GM18502 (cell line): ENCODE measurements around the gene SLC4A3.

Experiments used
- ATAC-seq: cut with Tn5 transposase; IDR thresholded peaks from one replicate; pipeline ENCODE4 v1.9.1; 2021; ENCODE audit warnings: mild to moderate bottlenecking; ENCODE audit not compliant: unreplicated experiment, poor library complexity

Gene SLC4A3, protein sequence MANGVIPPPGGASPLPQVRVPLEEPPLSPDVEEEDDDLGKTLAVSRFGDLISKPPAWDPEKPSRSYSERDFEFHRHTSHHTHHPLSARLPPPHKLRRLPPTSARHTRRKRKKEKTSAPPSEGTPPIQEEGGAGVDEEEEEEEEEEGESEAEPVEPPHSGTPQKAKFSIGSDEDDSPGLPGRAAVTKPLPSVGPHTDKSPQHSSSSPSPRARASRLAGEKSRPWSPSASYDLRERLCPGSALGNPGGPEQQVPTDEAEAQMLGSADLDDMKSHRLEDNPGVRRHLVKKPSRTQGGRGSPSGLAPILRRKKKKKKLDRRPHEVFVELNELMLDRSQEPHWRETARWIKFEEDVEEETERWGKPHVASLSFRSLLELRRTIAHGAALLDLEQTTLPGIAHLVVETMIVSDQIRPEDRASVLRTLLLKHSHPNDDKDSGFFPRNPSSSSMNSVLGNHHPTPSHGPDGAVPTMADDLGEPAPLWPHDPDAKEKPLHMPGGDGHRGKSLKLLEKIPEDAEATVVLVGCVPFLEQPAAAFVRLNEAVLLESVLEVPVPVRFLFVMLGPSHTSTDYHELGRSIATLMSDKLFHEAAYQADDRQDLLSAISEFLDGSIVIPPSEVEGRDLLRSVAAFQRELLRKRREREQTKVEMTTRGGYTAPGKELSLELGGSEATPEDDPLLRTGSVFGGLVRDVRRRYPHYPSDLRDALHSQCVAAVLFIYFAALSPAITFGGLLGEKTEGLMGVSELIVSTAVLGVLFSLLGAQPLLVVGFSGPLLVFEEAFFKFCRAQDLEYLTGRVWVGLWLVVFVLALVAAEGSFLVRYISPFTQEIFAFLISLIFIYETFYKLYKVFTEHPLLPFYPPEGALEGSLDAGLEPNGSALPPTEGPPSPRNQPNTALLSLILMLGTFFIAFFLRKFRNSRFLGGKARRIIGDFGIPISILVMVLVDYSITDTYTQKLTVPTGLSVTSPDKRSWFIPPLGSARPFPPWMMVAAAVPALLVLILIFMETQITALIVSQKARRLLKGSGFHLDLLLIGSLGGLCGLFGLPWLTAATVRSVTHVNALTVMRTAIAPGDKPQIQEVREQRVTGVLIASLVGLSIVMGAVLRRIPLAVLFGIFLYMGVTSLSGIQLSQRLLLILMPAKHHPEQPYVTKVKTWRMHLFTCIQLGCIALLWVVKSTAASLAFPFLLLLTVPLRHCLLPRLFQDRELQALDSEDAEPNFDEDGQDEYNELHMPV

DNA sequence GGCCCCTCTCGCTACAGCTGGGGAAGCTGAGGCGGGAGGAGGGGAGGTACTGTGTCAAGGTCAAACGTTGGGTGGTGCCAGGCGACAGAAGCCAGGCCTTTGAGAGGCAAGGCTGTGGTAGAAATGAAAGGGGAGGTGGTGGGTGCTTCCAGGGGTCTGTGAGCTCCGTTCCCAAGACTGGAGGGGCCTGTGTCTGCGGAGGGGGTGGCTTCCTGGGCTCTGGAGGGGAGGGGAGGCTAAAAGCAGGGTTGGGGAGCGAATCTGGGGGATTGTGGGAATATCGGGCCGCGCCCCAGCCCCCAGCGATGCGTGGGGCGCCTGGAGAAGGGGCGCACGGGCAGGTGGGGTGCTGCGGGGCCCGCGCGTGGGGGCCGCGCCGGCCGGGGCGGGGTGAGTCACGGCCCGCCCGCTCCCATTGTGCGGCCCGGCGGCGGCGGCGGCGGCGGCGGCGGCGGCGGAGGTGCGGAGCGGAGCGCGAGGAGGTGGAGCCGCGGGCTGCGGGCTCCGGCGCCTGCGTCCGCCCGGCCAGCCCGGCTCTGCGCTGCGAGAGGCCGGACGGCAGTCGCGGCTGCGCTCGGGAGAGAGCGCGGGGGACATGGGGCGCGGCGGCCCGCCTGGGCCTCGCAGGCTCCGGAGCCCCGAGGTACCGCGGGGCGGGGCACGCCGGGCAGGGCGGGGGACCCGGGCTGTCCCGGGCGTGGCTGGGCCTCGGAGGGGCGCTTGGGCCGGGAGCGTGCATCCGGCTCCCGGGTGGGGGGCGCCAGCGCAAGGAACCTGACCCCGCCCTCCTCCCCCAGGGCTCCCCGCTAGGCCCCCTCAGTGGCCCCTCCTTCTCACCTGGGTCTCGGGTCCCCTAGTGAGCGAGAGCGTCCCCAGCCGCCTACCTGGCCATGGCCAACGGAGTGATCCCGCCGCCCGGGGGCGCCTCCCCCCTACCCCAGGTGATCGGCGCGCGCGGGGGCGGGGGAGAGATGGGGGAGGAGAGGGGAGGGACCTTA lies at the start of gene SLC4A3:
SLC4A3 (plus strand) TSS at position 528 of the 998 bp plus-strand sequence; CDS start at position 891, 363 bp downstream.
- no peak for ATAC-seq

DNA sequence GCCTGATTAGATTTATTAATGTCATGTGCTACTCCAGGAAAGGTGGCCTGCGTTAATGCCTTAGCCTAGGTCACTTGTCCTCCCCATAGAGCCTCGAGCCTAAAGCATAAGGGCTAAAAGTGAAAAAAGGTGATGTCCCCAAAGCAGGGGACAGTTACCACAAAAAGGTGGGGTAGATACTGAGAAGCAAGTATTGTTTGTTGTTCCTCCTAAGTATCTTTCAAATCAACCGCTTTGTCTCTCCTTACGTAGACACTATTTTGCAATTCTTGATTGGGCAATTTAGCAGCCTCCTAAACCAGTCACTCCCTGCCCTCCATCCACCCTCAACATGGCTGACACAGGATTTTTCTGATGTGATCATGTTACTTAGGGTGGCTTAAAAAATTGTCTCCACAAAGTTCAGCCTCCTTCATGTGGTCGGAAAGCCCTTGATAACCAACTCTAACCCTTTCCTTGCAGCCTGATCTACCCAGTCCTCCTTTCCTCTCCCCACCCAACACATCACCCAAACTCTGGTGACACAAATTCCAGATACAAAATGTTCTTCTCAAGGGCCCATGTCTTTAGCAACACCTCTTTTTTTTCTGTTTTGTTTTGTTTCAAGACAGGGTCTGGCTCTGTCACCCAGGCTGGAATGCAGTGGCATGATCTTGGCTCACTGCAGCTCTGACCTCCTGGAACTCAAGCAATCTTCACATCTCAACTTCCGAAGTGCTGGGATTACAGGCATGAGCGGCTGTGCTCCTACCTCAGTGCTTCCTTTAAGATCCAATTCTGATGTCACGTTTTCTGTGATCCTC lies 48.4 kb upstream of the SLC4A3 start:
- no peak for ATAC-seq

DNA sequence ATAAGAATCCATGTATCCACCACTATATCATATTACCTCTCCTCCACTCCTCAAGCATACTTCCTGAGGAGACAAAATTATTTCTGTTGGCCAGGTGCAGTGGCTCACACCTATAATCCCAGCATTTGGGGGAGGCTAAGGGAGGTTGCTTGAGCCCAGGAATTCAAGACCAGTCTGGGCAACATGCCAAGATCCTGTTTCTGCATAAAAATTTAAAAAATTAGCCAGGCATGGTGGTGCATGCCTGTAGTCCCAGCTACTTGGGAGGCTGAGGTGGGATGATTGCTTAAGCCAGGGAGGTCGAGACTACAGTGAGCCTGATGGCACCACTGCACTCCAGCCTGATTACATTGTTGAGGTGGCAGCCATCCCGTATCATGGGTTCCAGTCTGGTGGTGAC lies 46.1 kb upstream of the SLC4A3 start:
- ATAC-seq = no peak

DNA sequence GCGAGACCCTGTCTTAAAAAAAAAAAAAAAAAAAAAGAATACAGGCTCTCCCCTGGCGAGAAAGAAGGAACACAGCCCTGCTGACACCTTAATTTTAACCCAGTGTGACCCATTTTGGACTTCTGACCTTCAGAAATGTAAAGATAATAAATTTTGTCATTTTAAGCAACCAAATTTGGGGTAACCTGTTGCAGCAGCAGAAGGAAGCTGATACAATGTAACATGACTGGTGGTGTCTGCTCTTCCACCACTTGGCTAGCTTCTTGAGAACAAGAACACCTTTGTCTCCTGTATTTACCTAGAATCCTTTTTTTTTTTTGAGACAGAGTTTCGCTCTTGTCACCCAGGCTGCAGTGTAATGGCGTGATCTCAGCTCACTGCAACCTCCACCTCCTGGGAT lies 36.3 kb upstream of the SLC4A3 start:
- no peak for ATAC-seq

DNA sequence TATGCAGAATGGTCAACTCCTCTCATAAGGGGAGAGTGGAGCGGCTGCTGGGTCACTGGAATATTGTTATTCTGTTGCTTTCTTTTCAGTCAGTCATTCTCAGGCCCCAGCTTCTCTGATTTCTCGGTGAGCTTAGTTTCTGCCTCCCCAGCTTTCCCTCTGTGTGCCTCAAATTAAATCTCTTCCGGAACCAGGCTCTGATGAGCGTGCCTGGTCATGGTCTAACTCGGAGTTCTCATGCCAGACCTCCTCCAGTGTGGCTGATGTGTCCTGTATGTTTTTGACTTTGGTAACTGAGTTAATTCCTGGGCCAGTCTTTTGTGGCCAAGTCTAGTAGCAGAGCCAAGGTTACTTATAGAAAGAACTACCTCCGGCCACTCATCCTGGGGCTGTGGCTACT lies 34.7 kb upstream of the SLC4A3 start:
- ATAC-seq = no peak

DNA sequence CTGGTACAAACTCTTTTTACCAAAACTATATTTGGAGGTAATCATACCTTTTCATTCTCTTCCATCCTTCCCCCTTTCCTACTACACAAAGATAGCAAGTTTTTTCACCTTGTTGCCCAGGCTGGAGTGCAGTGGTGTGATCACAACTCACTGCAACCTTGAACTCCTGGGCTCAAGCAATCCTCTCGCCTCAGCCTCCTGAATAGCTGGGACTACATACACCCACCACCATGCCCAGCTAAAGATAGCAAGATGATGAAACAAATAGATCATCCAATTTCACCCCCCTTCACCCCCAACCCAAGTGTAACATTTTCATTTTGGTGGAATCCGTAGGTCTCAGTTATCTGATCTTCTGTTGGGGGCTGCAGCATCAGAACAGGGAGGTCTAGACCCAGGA lies 34.3 kb upstream of the SLC4A3 start:
- ATAC-seq = no peak

DNA sequence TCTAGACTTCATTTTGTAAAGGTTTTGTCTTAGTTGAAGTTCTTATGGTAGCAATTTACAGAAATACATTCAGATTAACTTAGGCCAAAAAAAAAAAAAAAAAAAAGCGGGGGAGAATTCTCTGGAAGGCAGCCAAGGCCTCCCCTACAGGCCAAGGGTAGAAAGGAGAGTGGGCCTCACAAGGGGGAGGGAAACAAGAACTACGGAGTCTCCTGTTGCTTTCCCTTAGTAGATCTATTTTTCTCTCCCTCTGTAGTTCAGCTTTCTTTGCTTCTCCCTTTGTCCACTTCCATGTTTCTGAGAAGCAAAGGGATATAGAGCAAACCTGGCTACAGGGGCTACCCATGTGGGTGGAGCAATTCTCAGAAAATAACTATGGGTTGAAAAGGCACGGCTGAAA lies 32.2 kb upstream of the SLC4A3 start:
- ATAC-seq = no peak

DNA sequence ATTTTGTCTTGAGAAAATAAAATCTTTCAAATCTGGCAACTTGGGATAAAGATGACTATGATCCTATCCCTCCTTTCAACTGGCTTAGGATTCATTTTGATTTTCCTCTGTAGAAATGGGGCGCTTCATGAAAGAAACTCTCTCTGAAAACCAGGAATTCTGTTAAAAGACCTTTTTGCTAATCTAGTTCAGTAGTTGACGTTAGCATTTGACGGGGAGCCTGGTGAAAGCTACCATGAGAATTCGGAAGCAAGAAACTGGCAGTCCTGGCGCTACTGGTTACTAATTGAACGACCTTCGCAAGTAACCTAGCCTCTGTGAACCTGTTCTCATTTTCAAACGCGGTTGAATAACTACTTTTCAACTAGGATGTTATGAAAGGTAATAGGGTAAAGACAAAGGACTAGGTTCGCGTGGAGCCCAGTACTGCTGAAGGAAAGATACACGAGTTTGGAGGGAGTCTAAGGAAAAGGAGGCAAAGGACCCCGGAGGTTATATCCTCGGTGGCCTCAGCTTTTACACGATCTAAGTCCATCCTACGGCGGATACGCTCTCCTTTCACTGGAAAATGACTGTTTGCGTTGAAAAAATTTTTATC lies 30.4 kb upstream of the SLC4A3 start:
- ATAC-seq = peak; percentile 3

DNA sequence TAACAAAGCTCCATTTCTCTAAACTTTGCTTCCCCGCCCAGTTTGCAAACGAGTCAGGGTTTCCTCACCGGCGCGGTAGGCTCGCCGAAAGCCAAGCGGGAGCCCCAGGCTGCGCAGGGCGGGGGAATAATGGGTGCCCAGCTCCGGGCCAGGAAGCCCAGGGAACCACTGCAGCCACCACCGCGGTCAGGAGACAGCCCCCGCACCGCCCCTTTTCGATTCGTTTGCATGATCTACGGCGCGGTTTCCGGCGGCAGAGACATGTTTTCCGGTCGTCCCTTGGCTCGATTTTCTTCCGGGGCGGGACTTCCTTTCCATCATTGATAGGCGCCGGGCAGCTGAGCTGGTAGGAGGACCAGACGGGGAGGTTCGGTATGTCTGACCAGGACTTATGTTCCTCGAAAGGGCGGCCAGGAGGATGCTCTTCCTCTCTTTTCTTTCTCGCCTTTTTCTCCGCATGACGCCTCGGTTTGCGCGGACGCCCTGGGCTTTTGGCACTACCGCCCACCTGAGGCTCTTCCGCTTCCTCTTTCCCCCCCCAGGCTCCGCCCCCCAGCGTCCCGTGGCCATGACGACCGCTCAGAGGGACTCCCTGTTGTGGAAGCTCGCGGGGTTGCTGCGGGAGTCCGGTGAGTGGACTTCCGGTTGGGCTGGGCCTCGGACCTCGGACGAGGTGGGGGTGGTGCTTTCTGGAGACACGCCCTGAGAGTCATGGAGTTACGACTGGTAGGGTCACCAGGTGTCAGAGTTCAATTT lies 29.7 kb upstream of the SLC4A3 start, which contains the start of gene STK11IP:
STK11IP (plus strand) TSS at position 306 of the 756 bp plus-strand sequence; CDS start at position 569, 263 bp downstream.
- peak; percentile 91 for ATAC-seq

DNA sequence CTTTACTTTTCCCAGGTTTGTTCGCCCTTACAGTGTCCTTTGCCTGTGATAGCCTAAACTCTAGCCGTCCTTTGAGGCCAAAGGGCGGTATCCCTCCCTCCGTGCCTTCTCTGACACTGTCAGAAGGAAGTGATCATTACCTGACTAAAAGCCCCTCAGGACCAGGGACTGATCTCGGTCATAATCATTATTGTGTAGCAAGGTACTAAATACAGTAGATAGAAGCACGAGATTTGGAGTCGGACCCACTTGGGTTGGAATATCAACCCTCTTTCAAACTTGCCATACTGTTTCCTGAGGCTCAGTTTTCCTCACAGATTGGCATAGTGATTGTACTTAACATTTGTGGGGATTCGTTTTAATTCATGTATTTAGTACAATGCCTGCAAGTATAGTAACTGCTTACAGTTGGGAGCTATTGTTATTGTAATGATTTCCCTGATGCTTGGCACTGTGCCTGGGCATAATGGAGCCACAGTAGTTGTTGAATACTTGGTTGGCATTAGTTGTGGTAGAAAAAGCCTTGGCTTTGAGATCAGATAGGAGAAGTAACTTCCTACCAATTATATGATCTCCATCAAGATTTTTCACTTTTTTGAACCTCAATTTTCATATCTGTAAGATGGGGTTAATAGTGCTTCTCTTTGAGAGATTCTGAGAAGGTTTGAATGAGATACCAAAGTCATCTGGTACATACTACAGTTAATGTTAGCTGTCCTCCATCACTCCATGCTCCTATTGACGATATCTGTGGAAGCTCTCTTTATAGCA lies 28.9 kb upstream of the SLC4A3 start:
- ATAC-seq = no peak

DNA sequence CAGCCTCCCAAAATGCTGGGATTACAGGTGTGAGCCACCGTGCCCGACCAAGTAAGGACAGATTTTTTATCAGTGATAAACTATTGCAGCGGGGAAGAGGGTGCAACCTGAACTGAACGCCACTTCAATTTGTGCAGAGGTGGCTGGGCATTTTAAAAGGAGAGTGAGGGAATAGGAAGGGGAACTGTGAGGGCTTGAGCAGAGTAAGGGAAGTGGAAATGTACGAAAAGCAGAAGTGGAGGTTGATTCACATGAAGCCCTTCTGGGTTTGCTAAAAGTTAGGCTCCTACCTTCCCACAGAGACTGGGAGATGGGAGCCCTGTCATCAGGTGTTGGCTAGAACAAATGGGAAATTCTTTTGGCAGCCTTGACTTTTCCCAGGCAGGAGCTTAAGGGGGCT lies 23.7 kb upstream of the SLC4A3 start:
- no peak for ATAC-seq

DNA sequence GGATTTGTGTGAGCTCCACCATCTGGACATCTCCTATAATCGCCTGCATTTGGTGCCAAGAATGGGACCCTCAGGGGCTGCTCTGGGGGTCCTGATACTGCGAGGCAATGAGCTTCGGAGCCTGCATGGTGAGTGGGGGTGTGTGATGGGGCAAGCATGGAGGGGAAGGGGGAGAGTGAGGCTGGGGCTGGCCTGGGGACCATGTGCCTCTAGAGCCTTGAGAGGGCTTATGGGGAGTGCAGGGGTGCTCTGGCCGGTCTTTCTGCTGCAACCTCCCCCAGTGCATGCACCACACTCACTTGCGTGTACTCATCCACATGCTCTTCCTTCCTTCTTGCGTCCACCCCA lies 21.8 kb upstream of the SLC4A3 start:
- no peak for ATAC-seq

DNA sequence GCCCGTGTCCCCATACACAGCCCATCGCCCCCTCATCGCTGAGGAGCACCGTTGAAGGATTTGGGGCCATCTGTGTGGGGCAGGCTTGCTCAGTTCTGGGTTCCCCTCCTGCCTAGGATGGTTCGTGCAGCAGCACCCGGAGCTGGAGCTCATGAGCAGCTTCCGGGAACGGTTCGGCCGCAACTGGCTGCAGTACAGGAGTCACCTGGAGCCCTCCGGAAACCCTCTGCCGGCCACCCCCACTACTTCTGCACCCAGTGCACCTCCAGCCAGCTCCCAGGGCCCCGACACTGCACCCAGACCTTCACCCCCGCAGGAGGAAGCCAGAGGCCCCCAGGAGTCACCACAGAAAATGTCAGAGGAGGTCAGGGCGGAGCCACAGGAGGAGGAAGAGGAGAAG lies 19.5 kb upstream of the SLC4A3 start:
- ATAC-seq = no peak

DNA sequence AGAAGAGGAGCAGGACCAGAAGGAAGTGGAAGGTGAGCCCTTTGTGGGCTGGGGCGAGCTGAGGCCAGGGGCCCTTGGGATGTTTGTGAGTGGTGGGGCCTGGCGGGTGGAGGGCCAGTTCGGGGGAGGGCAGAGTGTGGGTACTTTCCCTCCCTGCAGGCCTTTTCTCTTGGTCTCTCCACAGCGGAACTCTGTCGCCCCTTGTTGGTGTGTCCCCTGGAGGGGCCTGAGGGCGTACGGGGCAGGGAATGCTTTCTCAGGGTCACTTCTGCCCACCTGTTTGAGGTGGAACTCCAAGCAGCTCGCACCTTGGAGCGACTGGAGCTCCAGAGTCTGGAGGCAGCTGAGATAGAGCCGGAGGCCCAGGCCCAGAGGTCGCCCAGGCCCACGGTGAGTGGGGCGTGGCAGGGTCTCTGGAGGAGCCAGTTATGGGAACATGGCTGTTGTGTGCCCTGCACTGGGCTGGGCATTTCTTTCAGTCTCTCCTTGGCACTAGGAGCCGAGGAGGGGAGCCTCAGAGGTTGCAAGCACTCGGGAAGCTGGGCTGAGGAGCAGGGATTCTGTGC lies 18.9 kb upstream of the SLC4A3 start:
- no peak for ATAC-seq

DNA sequence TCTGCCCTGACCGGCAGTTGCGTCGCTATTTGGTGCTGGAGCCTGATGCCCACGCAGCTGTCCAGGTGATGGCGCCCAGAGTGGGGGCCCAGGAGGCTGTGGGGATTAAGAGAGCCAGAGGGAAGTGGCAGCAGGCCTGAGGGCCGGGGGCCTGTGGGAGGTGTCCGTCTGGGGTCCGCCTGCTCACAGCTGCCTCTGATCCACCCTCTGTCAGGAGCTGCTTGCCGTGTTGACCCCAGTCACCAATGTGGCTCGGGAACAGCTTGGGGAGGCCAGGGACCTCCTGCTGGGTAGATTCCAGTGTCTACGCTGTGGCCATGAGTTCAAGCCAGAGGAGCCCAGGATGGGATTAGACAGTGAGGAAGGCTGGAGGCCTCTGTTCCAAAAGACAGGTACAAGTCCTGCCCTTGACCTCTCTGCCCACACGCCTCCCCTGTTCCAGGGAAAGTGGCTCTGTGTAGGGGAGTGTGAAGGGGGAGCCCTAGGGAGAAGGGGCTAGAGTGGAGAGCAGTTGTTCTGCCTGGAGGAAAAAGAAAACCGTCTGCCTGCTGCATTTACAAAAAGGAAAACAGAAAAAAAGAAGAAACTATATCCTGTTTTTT lies 18.2 kb upstream of the SLC4A3 start:
- no peak for ATAC-seq

DNA sequence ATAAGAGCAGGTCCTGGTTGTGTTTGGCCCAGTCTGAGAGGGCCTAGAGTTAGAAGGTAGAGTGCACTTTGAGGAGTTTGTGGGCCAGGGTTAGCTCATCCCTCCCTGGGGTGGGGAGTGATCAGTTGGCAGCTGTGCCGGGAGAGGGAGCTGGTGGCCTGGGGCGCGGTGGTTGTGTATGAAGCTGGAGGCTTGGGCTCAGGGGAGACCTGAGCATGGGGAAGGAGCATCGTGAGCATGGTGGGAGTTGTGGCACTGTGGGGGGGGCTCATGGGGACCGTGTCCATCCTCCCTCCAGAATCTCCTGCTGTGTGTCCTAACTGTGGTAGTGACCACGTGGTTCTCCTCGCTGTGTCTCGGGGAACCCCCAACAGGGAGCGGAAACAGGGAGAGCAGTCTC lies 16.1 kb upstream of the SLC4A3 start:
- no peak for ATAC-seq
